GM19438 (cell line): ENCODE results near the gene FRRS1.

Source experiments
- ATAC-seq: cut with Tn5 transposase; IDR thresholded peaks from one replicate; pipeline ENCODE4 v1.9.1; 2021; ENCODE audit warnings: low read depth; ENCODE audit not compliant: unreplicated experiment

Gene FRRS1

DNA sequence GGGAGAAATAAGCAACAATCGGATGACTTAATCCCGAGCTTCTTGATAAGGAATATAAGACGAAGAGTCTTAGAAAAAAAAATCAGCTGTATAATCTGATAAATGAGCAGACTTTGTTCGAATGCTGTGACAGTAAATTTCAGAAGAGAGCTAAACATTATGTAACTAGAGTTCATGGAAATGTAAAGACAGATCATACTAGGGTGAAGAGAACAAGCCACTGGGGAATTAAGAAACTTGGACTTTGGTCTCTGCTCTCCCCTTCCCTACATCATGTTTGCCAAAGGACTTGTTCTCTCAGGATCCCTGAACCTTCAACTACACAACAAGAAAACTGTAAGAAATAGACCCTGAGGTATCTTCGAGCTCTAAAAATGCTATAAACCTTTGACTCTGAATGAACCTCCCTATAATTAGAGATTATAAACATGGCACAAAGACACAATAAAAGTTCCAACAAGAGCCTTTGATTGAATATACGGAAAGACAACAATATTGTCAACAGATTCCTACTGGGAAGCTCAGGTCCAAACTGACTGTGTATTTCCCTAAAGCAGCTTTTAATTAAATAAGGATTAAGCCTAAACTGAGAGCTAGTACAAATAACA lies 27.5 kb downstream of the FRRS1 start:
- ATAC-seq, result no peak

DNA sequence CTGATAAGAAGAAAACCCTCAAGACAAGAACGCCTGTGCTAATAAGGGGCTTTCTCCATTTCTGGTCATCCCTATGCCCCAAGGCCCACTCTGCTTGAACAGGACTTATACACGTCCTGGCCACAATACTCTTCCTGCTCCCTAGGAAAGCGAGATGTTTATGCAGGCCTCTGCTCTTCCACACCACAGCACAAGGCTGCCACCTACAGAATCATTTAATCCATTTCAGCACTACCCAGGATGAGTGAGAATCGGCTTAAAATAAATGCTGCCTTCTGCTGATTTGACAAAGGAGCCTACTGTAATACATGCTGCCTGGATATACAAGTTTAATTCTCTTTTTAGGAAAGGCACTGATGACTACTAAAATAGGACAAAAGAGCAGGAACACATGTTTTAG lies 29.4 kb downstream of the FRRS1 start:
- peak; percentile 76 for ATAC-seq

DNA sequence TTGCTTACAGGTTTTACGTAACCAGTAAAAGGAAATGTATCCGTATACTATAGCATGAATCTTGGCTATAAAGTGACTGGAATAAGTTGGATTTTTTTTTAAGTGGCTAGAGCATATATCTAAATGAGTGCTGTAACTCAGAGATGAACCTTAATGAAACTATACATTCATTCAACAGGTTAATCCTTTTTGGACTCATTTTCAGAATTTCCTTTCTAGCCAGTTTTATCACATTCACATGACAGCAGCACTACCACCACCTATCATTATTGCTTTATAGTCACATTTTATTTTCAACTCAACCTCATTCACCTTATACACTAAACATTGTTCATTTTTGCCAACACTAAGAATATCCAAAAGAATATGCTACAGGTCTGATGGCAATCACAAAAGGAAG lies 30.6 kb downstream of the FRRS1 start:
- ATAC-seq, result no peak

DNA sequence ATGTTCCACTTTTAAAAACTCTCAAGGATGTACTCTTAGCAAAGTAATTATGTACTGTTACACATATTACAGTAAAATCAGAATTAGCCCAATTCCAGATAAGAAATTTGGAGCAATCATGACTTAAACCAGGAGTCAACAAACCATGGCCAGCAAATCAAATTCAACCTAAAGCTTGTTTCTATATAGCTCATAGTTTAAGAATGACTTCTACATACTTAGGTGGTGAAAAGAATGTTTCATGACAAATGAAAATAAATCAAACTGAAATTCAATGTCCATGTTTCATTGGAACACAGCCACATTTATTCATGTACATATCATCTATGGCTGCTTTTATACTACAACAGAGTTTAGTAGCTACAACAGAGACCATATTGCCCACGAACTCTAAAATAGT lies 35.1 kb downstream of the FRRS1 start:
- ATAC-seq, result no peak

DNA sequence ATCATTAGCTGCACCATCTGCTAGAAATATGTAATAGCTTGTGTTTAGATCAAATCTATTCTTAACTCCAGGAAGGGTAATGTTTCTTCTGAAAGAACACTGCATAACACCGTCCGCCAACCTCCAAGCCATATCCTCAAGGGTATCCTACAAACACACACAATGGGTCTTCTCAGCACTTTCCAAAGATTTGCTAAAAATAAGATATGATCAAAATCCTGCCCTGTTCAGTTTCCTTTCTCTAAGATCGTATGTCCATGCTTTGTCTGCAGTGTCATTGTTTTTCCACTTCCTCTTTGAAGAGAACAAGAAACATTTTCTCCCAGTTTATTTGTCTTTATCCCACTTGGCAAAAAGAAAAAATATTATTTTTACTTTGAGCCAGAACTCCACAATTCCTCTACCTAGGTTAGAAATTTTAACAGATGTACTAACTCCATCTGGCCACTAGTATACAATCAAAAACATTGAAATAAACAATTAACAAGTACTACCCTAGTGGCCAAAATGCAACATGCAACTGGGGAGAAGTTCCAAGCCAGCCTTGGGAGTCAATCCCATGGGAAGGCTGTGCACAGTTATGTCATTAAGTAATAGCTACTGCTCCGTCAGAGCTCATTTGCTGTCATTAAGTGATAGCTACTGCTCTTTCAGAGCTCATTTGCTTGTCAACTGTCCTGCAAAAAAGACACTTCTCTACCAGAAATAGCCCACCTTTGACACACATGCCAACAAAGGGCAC lies 37.8 kb downstream of the FRRS1 start:
- ATAC-seq, result no peak

DNA sequence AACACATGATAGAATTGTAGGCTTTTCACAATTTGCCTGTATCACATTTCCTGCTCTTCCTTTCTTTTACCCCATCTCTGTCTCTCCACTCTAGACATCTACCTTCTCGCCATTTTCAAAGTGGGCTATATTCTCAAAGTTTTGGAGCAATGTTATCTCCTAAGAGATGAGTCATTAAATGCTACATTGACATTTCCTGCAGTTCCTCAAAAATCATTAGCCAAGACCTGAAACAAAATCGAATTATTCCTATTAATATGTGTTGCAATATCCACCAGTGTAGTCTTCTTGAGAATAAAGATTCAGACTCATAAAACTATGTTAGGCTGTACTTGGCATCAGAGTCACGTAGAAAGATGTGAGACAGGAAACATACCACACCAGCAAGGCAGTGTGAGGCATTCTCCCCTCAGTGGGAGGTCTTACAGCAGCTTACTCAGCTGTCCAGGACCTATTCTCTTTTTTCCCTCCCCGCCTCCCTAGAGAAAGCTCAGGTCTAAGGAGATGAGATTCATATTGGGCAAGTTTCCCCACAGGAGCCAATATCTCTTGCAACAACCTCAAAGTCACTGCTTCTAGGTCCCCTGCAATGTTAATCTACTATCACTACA lies 38.8 kb downstream of the FRRS1 start:
- ATAC-seq, result no peak

DNA sequence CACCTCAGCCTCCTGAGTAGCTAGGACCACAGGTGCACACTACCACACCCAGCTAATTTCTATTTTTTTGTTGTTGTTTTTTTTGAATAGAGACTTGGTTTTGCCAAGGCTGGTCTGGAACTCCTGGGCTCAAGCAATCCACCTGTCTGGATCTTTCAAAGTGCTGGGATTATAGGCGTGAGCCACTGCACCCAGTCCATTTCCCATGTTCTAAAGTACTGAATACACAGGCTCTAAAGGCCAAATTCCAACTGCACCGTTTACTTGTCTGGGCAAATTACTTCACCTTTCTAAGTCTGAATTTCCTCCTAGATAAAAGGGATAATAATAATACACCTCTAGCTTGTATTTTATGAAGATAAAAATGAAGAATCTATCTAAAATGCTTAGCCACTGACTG lies 39.6 kb downstream of the FRRS1 start:
- no peak for ATAC-seq

DNA sequence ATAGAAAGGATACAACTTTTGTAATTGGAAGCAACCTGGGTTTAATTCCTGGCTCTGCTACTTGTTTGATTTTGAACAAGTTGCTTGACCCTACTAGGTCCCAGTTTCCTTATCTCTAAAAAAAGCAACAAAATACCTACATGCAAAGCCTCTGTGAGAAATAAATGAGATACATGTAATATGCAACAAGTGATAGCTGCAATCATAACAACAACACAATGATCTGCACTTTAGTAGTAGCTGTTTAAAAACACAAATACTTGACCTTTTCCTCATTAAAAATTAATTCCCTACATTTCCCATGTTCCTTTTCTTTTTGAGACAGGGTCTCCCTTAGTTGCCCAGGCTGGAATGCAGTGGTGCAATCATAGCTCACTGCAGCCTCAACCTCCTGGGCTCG lies 40.0 kb downstream of the FRRS1 start:
- no peak for ATAC-seq

DNA sequence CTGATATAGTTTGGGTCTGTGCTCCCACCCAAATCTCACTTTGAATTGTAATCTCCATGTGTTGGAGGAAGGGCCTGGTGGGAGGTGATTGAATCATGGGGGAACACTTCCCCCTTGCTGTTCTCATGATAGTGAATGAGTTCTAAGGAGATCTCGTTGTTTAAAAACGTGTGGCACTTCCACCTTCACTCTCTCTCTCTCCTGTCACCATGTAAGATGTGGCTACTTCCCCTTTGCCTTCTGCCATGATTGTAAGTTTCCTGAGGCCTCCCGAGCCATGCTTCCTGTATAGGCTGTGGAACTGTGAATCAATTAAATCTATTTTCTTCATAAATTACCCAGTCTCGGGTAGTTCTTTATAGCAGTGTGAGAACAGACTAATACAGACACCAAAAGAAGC lies 40.4 kb downstream of the FRRS1 start:
- no peak for ATAC-seq

DNA sequence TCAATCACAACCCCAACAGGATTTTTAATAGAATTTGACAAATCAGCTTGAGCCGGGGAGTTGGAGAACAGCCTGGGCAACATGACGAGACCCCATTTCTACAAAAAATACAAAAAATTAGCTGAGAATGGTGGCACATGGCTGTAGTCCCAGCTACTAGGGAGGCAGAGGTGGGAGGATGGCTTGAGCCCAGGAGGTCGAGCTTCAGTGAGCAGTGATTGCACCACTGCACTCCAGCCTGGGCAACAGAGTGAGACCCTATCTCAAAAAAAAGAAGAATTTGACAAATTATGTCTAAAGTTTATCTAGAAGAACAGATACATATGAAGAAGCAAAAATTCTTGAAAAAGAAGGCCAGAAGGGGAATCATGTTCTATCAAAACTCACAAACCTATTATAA lies 43.2 kb downstream of the FRRS1 start:
- ATAC-seq, result no peak

DNA sequence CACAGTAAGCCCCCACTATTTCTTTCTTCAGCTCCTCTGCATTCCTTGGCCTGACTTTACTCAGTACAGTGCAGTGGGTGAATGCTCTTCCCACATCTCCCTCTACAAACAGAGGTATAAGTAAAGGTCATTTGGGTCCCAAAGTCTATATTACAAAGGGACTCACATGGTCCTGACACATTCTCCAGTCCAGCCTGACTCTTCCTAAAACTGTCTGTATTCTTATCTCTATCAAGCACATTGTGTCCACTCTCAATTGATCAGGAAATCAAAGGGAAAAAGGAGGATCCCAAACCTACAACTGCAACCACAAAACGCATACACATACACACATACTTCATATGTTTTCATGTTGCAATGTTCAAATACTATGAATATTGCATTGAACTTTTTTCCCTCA lies 49.4 kb downstream of the FRRS1 start:
- ATAC-seq, result no peak

DNA sequence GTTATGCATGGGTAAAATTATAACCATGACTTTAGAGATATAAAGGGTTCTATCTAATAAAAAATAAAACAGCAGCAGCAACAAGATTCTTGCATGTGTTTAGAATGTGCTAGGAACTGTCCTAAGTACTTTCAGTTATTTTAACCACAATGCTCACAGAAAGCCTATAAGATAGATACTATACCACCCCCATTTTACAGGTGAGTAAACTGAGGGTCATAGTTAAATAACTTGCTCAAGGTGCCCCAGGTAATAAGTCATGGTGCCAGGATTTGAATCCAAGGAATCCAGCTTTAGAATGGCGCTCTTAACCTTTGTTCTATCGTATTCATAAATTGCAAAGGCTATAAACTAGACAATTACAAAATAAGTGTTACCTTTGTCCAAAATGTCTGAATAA lies 53.4 kb downstream of the FRRS1 start:
- ATAC-seq, result no peak

DNA sequence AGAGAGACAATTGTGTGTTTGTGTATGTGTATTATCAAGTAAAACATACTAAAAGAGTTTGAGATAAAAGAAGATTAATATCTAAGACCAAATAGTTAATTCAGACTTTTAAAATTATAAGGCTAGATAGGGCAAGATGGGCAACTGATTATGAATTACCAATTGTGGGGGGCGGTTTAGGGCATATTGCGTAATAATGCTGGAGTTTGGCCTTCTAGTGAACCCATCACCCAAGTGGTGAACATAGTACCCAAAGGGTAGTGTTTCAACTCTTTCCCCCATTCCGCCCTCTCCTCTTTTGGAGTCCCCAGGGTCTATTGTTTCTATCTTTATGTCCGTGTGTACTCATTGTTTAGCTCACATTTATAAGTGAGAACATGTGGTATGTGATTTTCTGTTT lies 55.4 kb downstream of the FRRS1 start:
- no peak for ATAC-seq

DNA sequence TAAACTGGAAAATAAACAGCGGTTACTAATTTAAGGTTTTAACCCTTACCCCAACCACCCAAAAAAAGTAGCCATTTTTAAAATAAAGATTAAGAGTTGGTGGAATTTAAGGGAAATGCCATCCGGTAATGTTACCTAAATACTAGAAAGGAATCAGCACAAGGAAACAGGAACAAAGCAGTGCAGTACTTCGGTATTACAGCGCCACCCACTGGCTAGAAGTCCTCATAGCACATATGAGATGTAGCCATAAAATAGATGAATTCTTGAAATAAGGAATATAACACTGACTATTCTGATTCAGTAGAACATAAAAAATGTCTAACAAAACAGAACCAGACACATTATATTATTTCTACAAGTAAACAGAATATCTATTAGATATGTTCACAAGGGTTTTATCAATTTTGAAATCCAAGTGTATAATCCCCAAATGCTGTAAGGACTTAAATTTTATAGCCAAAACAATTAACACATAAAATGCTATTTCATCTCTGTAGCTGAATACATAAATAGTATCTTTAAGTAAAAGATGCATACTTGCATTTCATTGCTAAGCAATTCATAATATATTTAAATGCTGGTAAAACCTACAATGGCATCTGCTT lies 58.8 kb downstream of the FRRS1 start:
- ATAC-seq, result peak; percentile 82

DNA sequence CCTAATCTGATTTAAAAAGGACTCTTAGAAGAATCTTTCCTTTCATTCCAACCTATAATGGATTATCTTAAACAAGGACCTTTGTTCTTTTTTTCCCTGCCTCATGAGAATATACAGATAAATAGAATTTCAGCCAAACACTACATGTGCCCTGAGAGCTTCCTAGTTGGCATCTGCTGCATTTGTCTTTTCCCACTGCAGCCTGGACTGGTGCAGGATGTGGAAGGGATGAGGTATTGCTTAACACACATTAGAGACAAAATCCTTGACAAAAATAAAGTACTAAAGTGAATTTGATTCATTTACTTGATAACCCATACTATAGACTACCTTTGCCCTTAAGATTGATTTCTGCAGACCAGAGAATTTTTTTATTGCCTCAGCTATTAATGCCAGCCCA lies 61.0 kb downstream of the FRRS1 start:
- ATAC-seq, result no peak

DNA sequence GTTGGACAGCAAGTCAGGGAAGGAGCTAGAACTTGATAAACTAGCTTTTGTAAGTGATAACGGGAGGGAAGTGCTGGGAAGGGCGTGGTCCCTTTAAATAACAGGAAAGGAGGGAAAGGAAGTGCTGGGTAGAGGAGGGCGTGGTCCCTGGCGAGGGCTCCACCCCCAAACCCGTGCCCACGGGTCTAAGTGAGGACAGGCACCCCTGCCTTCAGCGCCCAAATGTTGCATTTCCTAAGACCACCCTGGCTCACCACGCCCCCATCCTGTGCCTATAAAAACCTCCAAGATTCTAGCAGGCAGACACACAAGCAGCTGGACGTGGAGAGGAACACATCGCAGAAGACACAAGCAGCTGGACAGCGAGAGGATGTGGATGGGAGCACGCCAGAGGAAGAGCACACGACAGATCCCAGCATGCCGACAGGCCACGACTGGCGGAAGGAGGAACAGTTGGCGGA lies 62.0 kb downstream of the FRRS1 start:
- no peak for ATAC-seq

DNA sequence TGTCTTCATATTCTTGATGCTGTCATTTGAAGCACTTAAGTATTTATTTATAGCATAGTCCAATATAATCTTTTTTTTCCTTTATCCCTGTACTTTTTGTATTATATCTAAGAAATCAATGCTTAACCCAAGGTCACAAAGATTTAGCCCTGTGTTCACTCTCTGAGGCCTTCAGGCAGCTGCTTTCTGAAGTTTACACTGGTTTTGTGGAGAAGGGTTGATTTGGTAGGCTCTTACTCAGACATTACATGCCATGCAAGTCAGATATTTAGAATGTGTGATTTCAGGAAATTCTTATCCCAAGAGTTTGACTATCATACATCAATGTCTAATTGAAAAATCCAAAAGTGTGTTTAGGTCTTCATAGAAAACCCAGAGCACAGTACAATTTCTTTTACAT lies 64.2 kb downstream of the FRRS1 start:
- no peak for ATAC-seq

DNA sequence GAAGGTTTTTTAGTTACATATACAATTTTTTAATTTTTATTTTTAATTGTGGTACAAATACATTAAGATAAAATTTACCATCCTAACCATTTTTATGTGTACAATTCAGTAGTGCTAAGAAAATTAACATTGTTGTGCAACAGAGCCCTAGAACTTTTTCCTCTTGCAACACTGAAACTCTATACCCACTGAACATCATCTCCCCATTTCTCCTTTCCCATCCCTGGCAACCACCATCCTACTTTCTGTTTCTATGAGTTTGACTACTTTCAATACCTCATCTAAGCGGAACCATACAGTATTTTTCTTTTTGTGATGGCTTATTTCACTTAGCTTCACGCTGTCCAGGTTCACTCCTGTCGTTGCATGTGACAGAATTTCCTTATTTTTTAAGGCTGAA lies 66.4 kb downstream of the FRRS1 start:
- no peak for ATAC-seq

DNA sequence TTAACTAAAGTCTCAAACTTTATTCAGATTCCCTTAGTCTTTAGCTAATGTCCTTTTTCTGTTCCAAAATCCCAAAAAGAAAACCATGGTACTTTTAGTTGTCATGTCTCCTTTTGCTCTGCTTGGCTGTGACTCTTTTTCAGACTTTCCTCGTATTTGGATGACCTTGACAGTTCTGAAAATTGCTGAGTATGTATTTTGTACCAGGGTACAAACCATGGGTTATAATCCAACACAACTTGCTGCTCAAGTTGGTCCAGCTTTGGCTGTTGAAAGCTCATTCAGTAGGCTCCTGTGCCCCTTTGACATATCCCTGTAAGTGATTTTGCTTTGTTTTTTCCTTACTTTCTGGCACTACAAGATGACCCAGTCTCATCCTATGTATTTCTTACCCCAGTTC lies 68.9 kb downstream of the FRRS1 start:
- ATAC-seq, result no peak

DNA sequence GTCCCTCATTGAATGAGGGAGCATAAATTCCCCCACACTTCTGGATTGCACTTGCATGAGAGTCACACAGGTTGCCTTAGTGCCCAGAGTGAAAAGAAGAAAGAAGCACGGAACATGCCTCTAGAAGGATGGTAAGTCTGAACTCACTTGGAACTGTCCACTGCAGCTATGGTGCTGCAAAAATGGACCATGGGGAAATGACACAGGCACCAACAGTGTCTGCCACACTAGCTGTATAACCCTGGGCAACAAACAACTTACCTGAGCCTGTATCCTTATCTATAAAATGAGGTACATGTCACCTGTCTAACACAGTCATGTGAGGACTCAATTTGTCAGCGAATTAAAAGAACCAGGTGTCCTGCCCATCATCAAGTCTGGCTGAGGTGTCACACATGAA lies 69.8 kb downstream of the FRRS1 start:
- ATAC-seq, result no peak

DNA sequence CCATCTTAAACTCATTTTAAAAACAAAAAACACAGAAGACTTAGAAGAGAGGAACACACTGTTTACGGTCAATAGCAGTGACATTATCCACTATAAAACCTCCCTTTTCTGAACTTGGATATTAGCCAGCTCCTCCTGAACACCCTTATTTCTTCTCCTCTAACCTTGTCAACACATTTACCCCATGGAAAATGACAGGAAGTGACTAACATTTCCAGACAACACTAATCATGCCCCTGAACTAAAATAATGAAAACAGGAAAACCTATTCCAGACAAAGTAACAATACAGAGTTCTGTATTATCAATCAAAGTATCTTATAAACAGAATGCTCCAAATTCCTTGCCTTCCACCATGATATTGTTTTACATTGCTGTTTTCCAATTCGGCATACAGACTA lies 75.3 kb downstream of the FRRS1 start:
- no peak for ATAC-seq
